ENCODE measurements around the gene SPIRE2. TPM values are rescaled to one million over a fixed set of nuclear protein-coding genes. Genes with fewer than 3 reads are reported as not detected.

Gene SPIRE2
- total and polyA plus RNA-seq, 2 of the 13 experiments (the other 11 are each of a cell fraction or from before 2014, with no cell fraction given) = 13.3 to 37.5 TPM

DNA sequence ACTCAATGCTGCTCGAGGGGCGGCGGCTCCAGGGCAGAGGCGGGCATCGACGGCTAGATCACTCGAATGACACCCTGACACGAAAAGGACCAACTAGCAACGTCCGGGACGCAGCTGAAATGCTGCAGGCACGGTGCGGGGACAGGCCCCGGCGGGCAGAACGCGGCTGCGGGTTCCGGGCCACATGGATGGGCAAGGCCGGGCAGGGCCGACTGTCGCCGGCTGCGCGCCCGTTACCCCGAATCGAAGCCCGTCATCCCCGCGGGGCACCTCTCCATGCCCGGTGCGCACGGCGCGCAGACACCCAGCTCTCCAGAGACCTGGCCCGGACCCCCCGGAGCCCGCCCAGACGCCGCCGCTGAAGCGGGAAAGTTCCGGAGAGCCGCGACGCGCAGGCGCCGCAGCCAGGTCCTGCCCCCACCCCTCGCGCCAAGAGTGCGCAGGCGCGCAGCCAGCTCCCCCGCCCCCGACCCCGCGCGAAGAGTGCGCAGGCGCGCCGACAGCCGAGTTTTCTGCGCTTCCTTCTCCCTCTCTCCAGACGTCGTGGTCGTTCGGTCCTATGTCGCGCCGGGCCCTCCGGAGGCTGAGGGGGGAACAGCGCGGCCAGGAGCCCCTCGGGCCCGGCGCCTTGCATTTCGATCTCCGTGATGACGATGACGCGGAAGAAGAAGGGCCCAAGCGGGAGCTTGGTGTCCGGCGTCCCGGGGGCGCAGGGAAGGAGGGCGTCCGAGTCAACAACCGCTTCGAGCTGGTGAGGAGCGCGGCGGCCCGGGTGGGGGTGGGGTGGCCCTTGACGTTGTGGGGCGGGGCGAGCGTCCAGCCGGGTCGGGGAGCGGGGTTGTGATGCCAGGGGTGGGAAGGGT is 45.1 kb downstream of the SPIRE2 start, which contains the start of gene TCF25 (continued):
- TF ChIP-seq ZNF883 (CRISPR knock-in tag; IDR thresholded peaks at IDR 0.05; ENCODE audit: not compliant biosample characterization) = peak; percentile 68
- peak; percentile 74; the same call in 1 of the 2 replicates for TF ChIP-seq TEAD2 (CRISPR knock-in tag; IDR thresholded peaks at IDR 0.05)
- no peak for TF ChIP-seq SRSF4 (IDR thresholded peaks at IDR 0.05; ENCODE audit: low read depth, low read length, poor library complexity, severe bottlenecking)
- TF ChIP-seq, protein P1, sequence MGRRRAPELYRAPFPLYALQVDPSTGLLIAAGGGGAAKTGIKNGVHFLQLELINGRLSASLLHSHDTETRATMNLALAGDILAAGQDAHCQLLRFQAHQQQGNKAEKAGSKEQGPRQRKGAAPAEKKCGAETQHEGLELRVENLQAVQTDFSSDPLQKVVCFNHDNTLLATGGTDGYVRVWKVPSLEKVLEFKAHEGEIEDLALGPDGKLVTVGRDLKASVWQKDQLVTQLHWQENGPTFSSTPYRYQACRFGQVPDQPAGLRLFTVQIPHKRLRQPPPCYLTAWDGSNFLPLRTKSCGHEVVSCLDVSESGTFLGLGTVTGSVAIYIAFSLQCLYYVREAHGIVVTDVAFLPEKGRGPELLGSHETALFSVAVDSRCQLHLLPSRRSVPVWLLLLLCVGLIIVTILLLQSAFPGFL (CRISPR knock-in tag; IDR thresholded peaks at IDR 0.05) = 0 out of 2 replicates have a peak, but pooled peaks have one; percentile 73
- TF ChIP-seq U2AF1 (optimal IDR thresholded peaks at IDR 0.05; ENCODE audit: low read depth, low read length) = no peak
- peak; percentile 81 for TF ChIP-seq PHF20 (CRISPR knock-in tag; IDR thresholded peaks at IDR 0.05)
- no peak; the same call in 1 of the 2 replicates for TF ChIP-seq DNMT3B (CRISPR knock-in tag; conservative IDR thresholded peaks at IDR 0.05)
- no peak for TF ChIP-seq ZFP37 (CRISPR knock-in tag; IDR thresholded peaks at IDR 0.05; ENCODE audit: borderline replicate concordance)
- TF ChIP-seq, protein P2, sequence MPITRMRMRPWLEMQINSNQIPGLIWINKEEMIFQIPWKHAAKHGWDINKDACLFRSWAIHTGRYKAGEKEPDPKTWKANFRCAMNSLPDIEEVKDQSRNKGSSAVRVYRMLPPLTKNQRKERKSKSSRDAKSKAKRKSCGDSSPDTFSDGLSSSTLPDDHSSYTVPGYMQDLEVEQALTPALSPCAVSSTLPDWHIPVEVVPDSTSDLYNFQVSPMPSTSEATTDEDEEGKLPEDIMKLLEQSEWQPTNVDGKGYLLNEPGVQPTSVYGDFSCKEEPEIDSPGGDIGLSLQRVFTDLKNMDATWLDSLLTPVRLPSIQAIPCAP (CRISPR knock-in tag; IDR thresholded peaks at IDR 0.05; ENCODE audit: low read depth) = peak; percentile 36; the same call in 1 of the 2 replicates
- no peak for TF ChIP-seq EZH2 (conservative IDR thresholded peaks at IDR 0.05; ENCODE audit: low read depth, low read length)
- no peak for TF ChIP-seq SIX1 (CRISPR knock-in tag; IDR thresholded peaks at IDR 0.05; ENCODE audit: borderline replicate concordance)
- peak; percentile 75 for TF ChIP-seq SALL1 (CRISPR knock-in tag; IDR thresholded peaks at IDR 0.05)
- no peak for TF ChIP-seq ZNF207 (IDR thresholded peaks at IDR 0.05; ENCODE audit: borderline replicate concordance)
- no peak for TF ChIP-seq RFX5 (IDR thresholded peaks at IDR 0.05; ENCODE audit: low read depth, low read length)
- TF ChIP-seq ZNF468 (CRISPR knock-in tag; IDR thresholded peaks at IDR 0.05) = peak; percentile 97; the same call in 1 of the 2 replicates
- no peak for TF ChIP-seq ZNF431 (CRISPR knock-in tag; IDR thresholded peaks at IDR 0.05; ENCODE audit: borderline replicate concordance, low read depth)
- TF ChIP-seq ZNF446 (CRISPR knock-in tag; IDR thresholded peaks at IDR 0.05) = peak; percentile 97; the same call in 1 of the 2 replicates
- TF ChIP-seq ZC3H4 (CRISPR knock-in tag; IDR thresholded peaks at IDR 0.05; ENCODE audit: borderline replicate concordance) = peak; percentile 62; the same call in 1 of the 2 replicates
- TF ChIP-seq, protein P3, sequence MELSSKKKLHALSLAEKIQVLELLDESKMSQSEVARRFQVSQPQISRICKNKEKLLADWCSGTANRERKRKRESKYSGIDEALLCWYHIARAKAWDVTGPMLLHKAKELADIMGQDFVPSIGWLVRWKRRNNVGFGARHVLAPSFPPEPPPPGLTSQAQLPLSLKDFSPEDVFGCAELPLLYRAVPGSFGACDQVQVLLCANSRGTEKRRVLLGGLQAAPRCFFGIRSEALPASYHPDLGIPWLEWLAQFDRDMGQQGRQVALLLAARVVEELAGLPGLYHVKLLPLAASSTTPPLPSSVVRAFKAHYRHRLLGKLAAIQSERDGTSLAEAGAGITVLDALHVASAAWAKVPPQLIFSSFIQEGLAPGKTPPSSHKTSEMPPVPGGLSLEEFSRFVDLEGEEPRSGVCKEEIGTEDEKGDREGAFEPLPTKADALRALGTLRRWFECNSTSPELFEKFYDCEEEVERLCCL (CRISPR knock-in tag; IDR thresholded peaks at IDR 0.05; ENCODE audit: borderline replicate concordance) = no peak
- no peak for TF ChIP-seq RAD51 (IDR thresholded peaks at IDR 0.05; ENCODE audit: borderline replicate concordance)
- TF ChIP-seq SMARCE1 (IDR thresholded peaks at IDR 0.05; ENCODE audit: borderline replicate concordance) = no peak
- TF ChIP-seq KLF12 (CRISPR knock-in tag; IDR thresholded peaks at IDR 0.05; ENCODE audit: borderline replicate concordance) = peak; percentile 77; the same call in 1 of the 2 replicates
- peak; percentile 86 for TF ChIP-seq DR1 (CRISPR knock-in tag; IDR thresholded peaks at IDR 0.05)

All from HepG2 (cell line).